MM.1S (cell line): ENCODE data around the gene SFXN5.
A peak's percentile ranks its signal among the peaks of the same experiment; 100 is the strongest.

Experiments used
- DNase-seq: peaks from one replicate; pipeline ENCODE4 v3.0.0-alpha.2; 2015
- H2AFZ ChIP-seq: fragments of 300-600 bp; sonication (generic); 2 replicates; pipeline ENCODE4 v1.6.0; 2016; ENCODE audit warnings: antibody characterized with exemption, low read length
- H3F3A ChIP-seq: fragments of 300-600 bp; sonication (generic); 2 replicates; pipeline ENCODE4 v1.6.1; 2016; ENCODE audit warnings: mild to moderate bottlenecking, antibody characterized with exemption, low read length, moderate library complexity, mixed read lengths; ENCODE audit not compliant: insufficient read depth
- H3K27ac ChIP-seq: fragments of 300-600 bp; sonication (generic); 2 replicates; pipeline ENCODE4 v1.5.1; 2016; ENCODE audit warnings: mild to moderate bottlenecking, low read length
- H3K27me3 ChIP-seq: fragments of 300-600 bp; sonication (generic); replicated peaks from 2 replicates; pipeline ENCODE4 v1.6.0; 2016; ENCODE audit warnings: low read length; ENCODE audit not compliant: insufficient read depth
- H3K36me3 ChIP-seq: fragments of 300-600 bp; sonication (generic); replicated peaks from 2 replicates; pipeline ENCODE4 v1.6.1; 2016; ENCODE audit warnings: mild to moderate bottlenecking, low read length, mixed read lengths; ENCODE audit not compliant: insufficient read depth
- H3K4me1 ChIP-seq: fragments of 300-600 bp; sonication (generic); 2 replicates; pipeline ENCODE4 v1.6.1; 2016; ENCODE audit warnings: low read length, mixed read lengths
- H3K4me2 ChIP-seq: fragments of 300-600 bp; sonication (generic); 2 replicates; pipeline ENCODE4 v1.6.0; 2016; ENCODE audit warnings: low read depth, low read length
- H3K4me3 ChIP-seq: fragments of 300-600 bp; sonication (generic); 2 replicates; pipeline ENCODE4 v1.5.1; 2016; ENCODE audit warnings: low read length, mixed read lengths
- H3K79me2 ChIP-seq: fragments of 300-600 bp; sonication (generic); 2 replicates; pipeline ENCODE4 v1.6.1; 2016; ENCODE audit warnings: mixed run types, low read length, mixed read lengths
- H3K9ac ChIP-seq: fragments of 300-600 bp; sonication (generic); 2 replicates; pipeline ENCODE4 v1.6.1; 2016; ENCODE audit warnings: low read length, mixed read lengths
- H3K9me2 ChIP-seq: fragments of 300-600 bp; sonication (generic); replicated peaks from 2 replicates; pipeline ENCODE4 v1.6.1; 2016; ENCODE audit warnings: mild to moderate bottlenecking, low read length, mixed read lengths; ENCODE audit not compliant: insufficient read depth
- H3K9me3 ChIP-seq: fragments of 300-600 bp; sonication (generic); replicated peaks from 2 replicates; pipeline ENCODE4 v1.6.1; 2016; ENCODE audit warnings: mild to moderate bottlenecking, low read length, mixed read lengths; ENCODE audit not compliant: insufficient read depth
- H4K20me1 ChIP-seq: fragments of 300-600 bp; sonication (generic); 2 replicates; pipeline ENCODE4 v1.6.1; 2016; ENCODE audit warnings: mild to moderate bottlenecking, low read length, moderate library complexity, mixed read lengths; ENCODE audit not compliant: insufficient read depth
- CTCF ChIP-seq: fragments of 300-600 bp; sonication (generic); IDR thresholded peaks from 2 replicates; pipeline ENCODE4 v1.5.1; 2016; ENCODE audit warnings: antibody characterized with exemption, low read length, mixed read lengths
- EZH2 ChIP-seq: fragments of 300-600 bp; sonication (generic); optimal IDR thresholded peaks from 2 replicates; pipeline ENCODE3; 2017; ENCODE audit warnings: low read depth, mild to moderate bottlenecking, antibody characterized with exemption, low read length, mixed read lengths
- EZH2phosphoT487 ChIP-seq: fragments of 300-600 bp; sonication (generic); IDR thresholded peaks from 2 replicates; pipeline ENCODE4 v1.6.1; 2018; ENCODE audit warnings: antibody characterized with exemption, low read length

Gene SFXN5

DNA sequence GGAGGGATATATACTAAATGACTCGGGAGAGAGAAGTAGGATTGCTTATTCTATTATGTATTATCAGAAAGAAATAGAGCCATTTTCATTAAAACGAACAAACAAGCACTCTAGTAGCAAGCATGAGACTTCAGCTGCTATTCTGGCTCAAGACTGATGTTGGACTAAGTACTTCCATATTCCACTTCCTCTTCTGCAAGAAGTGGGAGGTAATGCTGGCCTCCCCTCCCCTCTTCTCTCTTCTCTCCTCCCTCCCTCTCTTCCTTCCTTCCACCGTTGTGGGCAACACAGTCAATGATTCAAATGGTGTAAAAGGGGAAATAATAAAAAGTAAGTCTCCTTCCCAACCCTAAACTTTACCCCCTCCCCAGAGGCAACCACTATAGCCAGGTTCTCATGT lies 91.6 kb downstream of the SFXN5 start:
- Histone ChIP-seq H2AFZ (no peak overlapping the region), H3F3A (no peaks in the 10 kb centered on the region), H3K4me2 (no peak overlapping the region), H3K9ac (no peak overlapping the region), H3K9me3 (no peaks in the 10 kb centered on the region), H4K20me1 (no peaks in the 10 kb centered on the region), H3K4me3 (no peak overlapping the region), H3K4me1 (no peaks in the 10 kb centered on the region), H3K27me3 (no peaks in the 10 kb centered on the region), H3K27ac (no peak overlapping the region), H3K79me2 (no peaks in the 10 kb centered on the region), H3K9me2 (no peaks in the 10 kb centered on the region), H3K36me3 (no peaks in the 10 kb centered on the region)
- no peak for TF ChIP-seq EZH2phosphoT487
- no peak for TF ChIP-seq CTCF
- TF ChIP-seq EZH2 = no peak
- DNase-seq = no peak

- no peaks in the 10 kb centered on the region for H3K9me2 ChIP-seq
- no peak for DNase-seq
- no peak overlapping the region for H2AFZ ChIP-seq
- no peak overlapping the region for H3K4me2 ChIP-seq
- H3K9ac ChIP-seq = no peak overlapping the region
- H3K4me1 ChIP-seq = no peaks in the 10 kb centered on the region
- H3K27ac ChIP-seq = no peak overlapping the region
- H4K20me1 ChIP-seq = no peaks in the 10 kb centered on the region
- H3K9me3 ChIP-seq = no peaks in the 10 kb centered on the region
- no peaks in the 10 kb centered on the region for H3K36me3 ChIP-seq
- H3K4me3 ChIP-seq = no peak overlapping the region
- no peak for TF ChIP-seq CTCF
- no peak for TF ChIP-seq EZH2phosphoT487
- TF ChIP-seq EZH2 = no peak
- H3K79me2 ChIP-seq = no peaks in the 10 kb centered on the region
- no peaks in the 10 kb centered on the region for H3F3A ChIP-seq
- no peaks in the 10 kb centered on the region for H3K27me3 ChIP-seq
Measured at GRCh38 chr2:72975017-72975416, 96.5 kb downstream of the SFXN5 start.

DNA sequence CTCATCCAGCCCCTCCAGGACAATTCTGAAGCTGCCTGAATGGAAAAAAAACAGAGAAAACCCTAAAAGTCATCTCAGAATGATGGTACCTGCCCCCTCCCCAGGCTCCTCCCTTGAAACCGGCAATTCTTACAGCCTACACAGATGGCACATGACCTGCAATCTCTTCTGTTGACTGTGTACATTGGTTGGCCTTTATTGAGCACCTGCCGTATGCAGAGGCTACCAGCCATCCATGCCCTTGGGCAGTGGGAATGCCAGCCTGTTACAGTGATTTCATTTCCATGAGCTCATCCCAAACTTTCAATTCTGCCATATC lies 97.1 kb downstream of the SFXN5 start:
- H3K4me2 ChIP-seq = no peak overlapping the region
- no peak for DNase-seq
- no peak overlapping the region for H2AFZ ChIP-seq
- H3K9ac ChIP-seq = no peak overlapping the region
- H3K4me3 ChIP-seq = no peak overlapping the region
- H3K79me2 ChIP-seq = no peaks in the 10 kb centered on the region
- H3F3A ChIP-seq = no peaks in the 10 kb centered on the region
- no peaks in the 10 kb centered on the region for H3K27me3 ChIP-seq
- H3K36me3 ChIP-seq = no peaks in the 10 kb centered on the region
- H3K9me3 ChIP-seq = no peaks in the 10 kb centered on the region
- TF ChIP-seq EZH2 = no peak
- no peaks in the 10 kb centered on the region for H4K20me1 ChIP-seq
- H3K27ac ChIP-seq = no peak overlapping the region
- no peaks in the 10 kb centered on the region for H3K9me2 ChIP-seq
- H3K4me1 ChIP-seq = no peaks in the 10 kb centered on the region

DNA sequence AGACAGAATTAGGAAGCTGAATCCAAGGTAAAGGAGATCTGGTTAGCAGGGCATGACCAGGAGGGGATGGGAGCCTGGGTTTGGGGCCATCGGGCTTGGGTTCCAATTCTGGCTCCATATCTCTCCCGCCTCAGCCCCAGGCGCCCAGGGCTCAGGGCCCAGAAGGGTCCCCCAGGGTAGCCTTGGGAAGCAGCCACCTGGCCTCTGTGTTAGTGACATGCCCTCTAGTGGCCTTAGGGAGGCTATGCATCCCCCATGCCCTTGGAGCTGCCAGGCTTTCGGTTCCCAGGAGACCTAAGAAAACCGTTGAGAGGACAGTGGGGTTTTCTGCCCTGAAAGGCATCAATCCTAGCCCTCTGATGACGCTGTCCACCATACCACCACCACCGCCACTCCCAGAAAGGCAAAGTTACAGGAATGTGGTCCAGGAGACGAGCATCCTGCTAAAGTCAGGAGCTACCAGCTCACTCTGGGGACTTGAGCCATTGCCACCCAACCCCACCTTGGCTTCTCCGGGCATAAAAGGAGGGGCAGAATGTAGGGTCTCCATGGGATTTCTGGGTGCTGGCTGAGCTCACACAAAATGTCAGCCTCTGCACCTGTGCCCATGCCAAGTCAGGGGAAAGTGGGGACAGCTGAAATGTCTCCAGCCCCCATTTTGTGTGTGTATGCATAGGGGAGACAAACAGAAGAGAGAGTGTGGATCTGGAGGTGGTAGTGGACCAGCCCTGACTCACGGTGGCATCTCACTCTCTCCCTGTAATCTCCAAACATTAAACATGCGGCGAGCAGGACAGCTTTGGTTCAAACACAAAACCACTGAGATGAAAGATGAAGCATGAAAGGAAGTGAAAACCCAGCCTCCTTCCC lies 97.7 kb downstream of the SFXN5 start:
- H3K4me3 ChIP-seq = no peak overlapping the region
- DNase-seq = peak; percentile 49
- no peaks in the 10 kb centered on the region for H3F3A ChIP-seq
- no peaks in the 10 kb centered on the region for H3K36me3 ChIP-seq
- no peaks in the 10 kb centered on the region for H3K27me3 ChIP-seq
- H4K20me1 ChIP-seq = no peaks in the 10 kb centered on the region
- H3K9me2 ChIP-seq = no peaks in the 10 kb centered on the region
- H3K4me1 ChIP-seq = no peaks in the 10 kb centered on the region
- no peak overlapping the region for H3K9ac ChIP-seq
- H3K9me3 ChIP-seq = no peaks in the 10 kb centered on the region
- H3K4me2 ChIP-seq = no peak overlapping the region
- no peak overlapping the region for H3K27ac ChIP-seq
- H3K79me2 ChIP-seq = no peaks in the 10 kb centered on the region
- H2AFZ ChIP-seq = no peak overlapping the region
- TF ChIP-seq EZH2phosphoT487 = no peak
- peak; percentile 88 for TF ChIP-seq CTCF
